Measurements from ENCODE around the gene CTNS. TPM values are rescaled to one million over a fixed set of nuclear protein-coding genes. Genes with fewer than 3 reads are reported as not detected.

CTNS gene
- polyA plus RNA-seq, 1 donor from 2014 or later, result 8.8 TPM

- no peak overlapping the region for H3K27ac ChIP-seq (ENCODE audit: low read length)
- no peaks in the 10 kb centered on the region for H3K79me2 ChIP-seq (replicated peaks; ENCODE audit: insufficient read depth, low read length)
- H3K9ac ChIP-seq (ENCODE audit: low read length), result no peak overlapping the region
- H4K20me1 ChIP-seq (ENCODE audit: insufficient read depth), result no peaks in the 10 kb centered on the region
- no peaks in the 10 kb centered on the region for H3K36me3 ChIP-seq (ENCODE audit: insufficient read depth, low read length)
- TF ChIP-seq POLR2AphosphoS5 (IDR thresholded peaks at IDR 0.05) (no peak), EZH2 (IDR thresholded peaks at IDR 0.05; ENCODE audit: borderline replicate concordance, insufficient read depth, low read length, poor library complexity, severe bottlenecking) (no peak), SMC3 (conservative IDR thresholded peaks at IDR 0.05; ENCODE audit: poor library complexity) (no peak), TAF1 (IDR thresholded peaks at IDR 0.05; ENCODE audit: low read depth) (no peak), REST (IDR thresholded peaks at IDR 0.05; ENCODE audit: borderline replicate concordance) (no peak), EP300 (conservative IDR thresholded peaks at IDR 0.05; ENCODE audit: poor library complexity, severe bottlenecking) (no peak), MXI1 (conservative IDR thresholded peaks at IDR 0.05; ENCODE audit: poor library complexity, severe bottlenecking) (no peak), CTCF (IDR thresholded peaks at IDR 0.05; ENCODE audit: poor library complexity, severe bottlenecking) (no peak), RAD21 (conservative IDR thresholded peaks at IDR 0.05) (no peak)
- no peaks in the 10 kb centered on the region for H3F3A ChIP-seq (ENCODE audit: insufficient read depth, low read length, poor library complexity, severe bottlenecking)
- no peaks in the 10 kb centered on the region for H3K9me2 ChIP-seq (ENCODE audit: insufficient read depth, low read length)
- no peaks in the 10 kb centered on the region for H3K27me3 ChIP-seq (ENCODE audit: insufficient read depth, low read depth, low read length)
- H3K4me2 ChIP-seq (ENCODE audit: low read length), result no peak overlapping the region
- no peak overlapping the region for H2AFZ ChIP-seq (ENCODE audit: low read depth, low read length)
- H3K9me3 ChIP-seq (ENCODE audit: low read length), result no peaks in the 10 kb centered on the region
- H3K4me3 ChIP-seq (ENCODE audit: low read length), result no peak overlapping the region
These were observed 22.4 kb downstream of the CTNS start for GRCh38 chr17:3658784-3659449.

GRCh38 chr17:3659541-3660111, 23.1 kb downstream of the CTNS start:
- Histone ChIP-seq H3K27ac (ENCODE audit: low read length) (no peak overlapping the region), H2AFZ (ENCODE audit: low read depth, low read length) (no peak overlapping the region), H3K36me3 (ENCODE audit: insufficient read depth, low read length) (no peaks in the 10 kb centered on the region), H3K27me3 (ENCODE audit: insufficient read depth, low read depth, low read length) (no peaks in the 10 kb centered on the region), H3K9me2 (ENCODE audit: insufficient read depth, low read length) (no peaks in the 10 kb centered on the region), H3K4me3 (ENCODE audit: low read length) (no peak overlapping the region), H3K4me2 (ENCODE audit: low read length) (no peak overlapping the region), H3F3A (ENCODE audit: insufficient read depth, low read length, poor library complexity, severe bottlenecking) (no peaks in the 10 kb centered on the region), H3K9ac (ENCODE audit: low read length) (no peak overlapping the region), H3K9me3 (ENCODE audit: low read length) (no peaks in the 10 kb centered on the region), H4K20me1 (ENCODE audit: insufficient read depth) (no peaks in the 10 kb centered on the region), H3K79me2 (replicated peaks; ENCODE audit: insufficient read depth, low read length) (no peaks in the 10 kb centered on the region)
- TF ChIP-seq TAF1 (IDR thresholded peaks at IDR 0.05; ENCODE audit: low read depth), result no peak
- TF ChIP-seq REST (IDR thresholded peaks at IDR 0.05; ENCODE audit: borderline replicate concordance), result no peak
